GM21381 (cell line): Measurements from ENCODE around the gene LPCAT3.

Experiments used
- ATAC-seq: cut with Tn5 transposase; IDR thresholded peaks from one replicate; pipeline ENCODE4 v1.9.1; 2021; ENCODE audit warnings: mild to moderate bottlenecking, moderate library complexity; ENCODE audit not compliant: unreplicated experiment

Gene LPCAT3

GRCh38 chr12:7004287-7004803, 13.9 kb downstream of the LPCAT3 start:
- no peak for ATAC-seq

GRCh38 chr12:7001921-7002591, 16.2 kb downstream of the LPCAT3 start:
- ATAC-seq, result no peak

DNA sequence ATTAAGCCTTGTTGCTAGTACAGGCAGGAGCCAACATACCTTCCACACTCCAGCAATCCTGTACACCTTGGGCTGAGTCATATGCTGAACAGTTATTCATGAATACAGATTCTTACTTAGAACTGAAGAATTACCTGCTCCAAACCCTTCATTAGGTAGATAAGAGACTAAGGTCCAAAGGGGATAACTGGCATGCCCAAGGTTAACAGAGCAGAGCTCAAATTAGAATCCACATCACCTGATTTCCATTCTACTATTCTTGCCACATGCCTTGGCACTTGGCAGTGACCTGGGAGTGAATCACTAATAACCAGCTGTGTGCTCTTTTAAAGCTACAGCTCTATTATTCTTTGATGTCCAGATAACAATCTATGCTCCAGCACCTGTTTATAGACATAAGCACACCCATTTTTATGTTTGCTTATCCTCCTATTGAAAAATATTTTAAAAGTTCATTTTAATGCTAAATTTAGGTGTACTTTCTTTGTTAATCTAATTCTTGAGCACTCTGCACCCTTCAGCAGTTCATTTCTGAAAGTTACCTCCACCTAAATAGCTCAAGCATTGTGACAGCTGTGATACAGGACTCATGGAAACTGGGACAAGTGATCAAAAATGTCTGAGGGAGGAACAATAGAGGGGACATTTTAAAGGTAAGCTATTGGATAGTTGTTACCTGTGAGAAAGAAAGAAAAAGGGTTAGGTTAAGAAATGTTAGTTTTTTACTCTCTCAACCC, 19.4 kb downstream of the LPCAT3 start:
- no peak for ATAC-seq

GRCh38 chr12:6996040-6996441, 22.2 kb downstream of the LPCAT3 start:
- ATAC-seq, result no peak

DNA sequence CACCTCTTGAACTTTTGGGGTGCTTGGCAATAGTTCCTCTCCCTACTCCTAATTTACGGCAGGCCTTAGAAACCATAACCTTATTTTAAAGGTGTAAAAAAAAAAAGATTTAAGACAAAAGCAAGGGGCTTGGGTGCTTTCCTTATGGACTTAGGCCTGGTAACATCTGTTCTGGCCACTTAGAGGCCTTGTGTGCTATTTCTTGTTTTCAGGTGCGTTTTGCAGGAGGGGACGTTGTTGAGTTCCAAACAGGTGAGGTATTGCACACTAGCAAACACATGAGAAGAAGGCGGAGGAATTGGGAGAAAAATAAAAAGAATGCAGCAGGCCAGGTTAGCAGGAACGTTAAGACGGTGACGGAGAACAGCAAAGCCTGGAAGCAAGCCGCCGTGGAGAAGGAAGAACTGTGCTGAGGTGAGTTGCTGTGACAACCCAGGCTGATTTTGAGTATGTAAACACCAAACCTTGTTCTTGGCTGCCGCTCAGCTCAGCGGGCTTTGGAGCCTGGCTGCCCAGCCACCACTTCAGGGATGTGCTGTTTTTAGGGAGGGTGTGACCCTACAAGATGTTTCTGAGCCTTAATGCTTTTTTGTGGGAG, 30.2 kb downstream of the LPCAT3 start:
- no peak for ATAC-seq

DNA sequence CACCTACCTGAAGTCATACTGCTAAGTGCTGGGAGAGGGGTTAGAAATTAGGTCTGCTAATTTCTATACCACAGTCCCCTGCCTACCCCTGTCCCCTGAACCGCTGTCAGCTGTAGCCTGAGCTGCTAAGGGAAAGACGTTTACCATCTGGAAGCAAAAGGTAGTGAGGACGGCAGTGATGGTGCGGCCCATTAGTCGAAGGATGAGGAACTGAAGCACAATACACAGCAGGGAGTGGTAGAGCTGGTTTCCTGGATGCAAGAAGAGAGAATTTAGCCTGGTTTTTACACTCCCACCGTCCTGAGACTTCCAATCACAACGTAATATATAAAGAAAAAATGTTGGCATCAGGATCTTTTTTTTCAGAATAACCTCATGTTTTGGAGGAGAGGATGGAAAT, 35.7 kb downstream of the LPCAT3 start:
- ATAC-seq, result no peak

DNA sequence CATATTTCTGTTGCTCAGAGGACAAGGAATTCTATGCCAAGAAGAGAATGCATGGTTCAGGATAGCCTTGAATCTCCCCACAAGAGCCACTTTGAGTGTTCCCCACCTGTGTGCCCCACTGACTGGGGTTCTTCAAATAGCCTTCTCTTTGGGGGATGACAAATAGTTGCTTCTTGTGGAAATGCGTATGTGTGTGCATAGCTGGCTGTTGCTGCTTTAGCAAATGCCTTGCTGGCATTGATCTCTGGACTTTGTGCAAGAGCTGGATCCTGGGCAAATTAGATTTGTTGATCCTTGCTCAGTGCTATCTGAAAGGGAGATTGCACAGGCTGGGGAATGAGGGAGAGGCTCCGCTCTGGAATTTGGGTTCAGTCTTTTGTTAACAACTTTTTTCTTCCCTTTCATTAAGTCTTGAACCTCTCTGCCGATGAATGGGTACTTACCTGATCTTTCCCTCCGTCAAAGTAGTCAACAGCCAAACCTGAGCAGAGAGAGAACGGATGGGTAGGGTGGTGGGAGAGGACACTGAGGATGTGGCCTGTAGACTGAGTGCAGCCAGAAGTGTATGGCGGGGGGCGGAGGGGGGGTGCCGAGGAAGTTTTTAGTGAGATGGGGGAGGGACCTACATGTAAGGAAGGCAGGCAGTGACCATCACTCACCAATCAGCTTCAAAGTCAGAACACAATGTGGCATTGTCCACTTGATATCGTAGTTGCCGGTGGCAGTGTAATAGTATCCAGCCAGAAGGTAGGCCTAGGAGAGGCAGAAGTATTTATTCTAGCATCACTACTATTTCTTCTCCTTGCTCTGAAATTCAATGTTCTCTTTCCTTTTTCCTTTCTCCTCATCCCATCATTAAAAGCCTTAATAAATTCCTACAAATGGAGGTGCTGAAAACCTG, 36.9 kb downstream of the LPCAT3 start:
- no peak for ATAC-seq

DNA sequence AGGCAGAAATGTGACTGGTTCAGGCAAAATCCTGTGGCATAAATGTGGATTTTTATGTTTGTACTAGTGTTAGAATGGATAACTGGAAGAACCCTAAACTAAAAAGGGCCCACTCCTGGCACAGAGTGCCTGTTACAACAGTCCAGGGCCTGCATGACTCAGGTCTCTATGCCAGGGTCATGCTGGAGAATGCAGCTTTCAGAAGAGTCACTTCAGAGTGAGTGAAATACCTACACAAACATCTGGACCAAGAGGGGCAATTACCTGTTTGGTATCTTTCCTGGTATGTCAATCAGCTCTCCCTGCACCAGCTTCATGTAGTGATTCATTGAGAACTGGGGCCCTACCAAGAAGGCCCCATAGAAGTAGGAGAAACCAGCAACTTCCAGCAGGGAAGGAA, 37.5 kb downstream of the LPCAT3 start:
- ATAC-seq, result no peak

GRCh38 chr12:6980075-6980474, 38.2 kb downstream of the LPCAT3 start:
- no peak for ATAC-seq

DNA sequence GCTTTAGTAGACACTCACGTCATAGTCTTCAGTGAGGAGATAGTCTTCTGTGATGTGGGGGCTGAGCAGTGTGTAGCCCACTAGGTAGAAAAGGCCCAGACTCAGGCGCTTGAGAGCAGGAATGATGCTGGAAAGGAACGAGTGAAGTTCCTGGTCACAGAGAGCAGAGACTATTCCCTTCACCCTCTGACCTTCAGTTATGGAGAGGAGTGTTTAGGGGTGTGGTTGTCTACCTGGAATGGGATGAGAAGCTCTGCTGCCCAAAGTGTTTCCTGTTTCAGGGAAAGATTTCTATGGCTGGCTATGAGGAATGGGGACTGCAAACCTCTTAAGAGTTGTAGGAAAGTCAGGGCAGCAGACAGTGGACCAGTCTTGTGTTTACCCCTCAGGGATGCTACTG, 38.8 kb downstream of the LPCAT3 start:
- no peak for ATAC-seq

- ATAC-seq, result no peak
Observed at GRCh38 chr12:6979021-6979420, 39.3 kb downstream of the LPCAT3 start.

- no peak for ATAC-seq
Observed at GRCh38 chr12:6978611-6979011, 39.7 kb downstream of the LPCAT3 start.

DNA sequence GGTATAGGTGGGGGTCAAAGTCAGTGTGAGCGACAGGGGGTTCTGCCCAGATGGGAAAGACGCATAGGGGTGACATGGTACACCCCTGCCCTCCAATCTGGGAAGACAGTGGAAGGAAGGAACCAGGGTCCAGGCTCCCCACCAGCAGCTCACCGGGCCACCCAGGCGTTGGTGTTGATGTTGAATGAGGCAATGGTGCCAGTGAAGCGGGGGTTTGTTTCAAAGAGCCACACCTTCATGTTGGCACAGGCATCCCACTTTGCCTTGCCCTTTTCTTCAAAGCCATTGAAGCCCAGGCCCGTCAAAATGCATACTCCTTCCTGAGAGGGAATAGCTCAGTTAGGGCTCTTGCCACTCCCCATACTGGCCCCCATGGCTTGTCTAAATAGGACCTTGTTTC, 40.1 kb downstream of the LPCAT3 start:
- no peak for ATAC-seq

DNA sequence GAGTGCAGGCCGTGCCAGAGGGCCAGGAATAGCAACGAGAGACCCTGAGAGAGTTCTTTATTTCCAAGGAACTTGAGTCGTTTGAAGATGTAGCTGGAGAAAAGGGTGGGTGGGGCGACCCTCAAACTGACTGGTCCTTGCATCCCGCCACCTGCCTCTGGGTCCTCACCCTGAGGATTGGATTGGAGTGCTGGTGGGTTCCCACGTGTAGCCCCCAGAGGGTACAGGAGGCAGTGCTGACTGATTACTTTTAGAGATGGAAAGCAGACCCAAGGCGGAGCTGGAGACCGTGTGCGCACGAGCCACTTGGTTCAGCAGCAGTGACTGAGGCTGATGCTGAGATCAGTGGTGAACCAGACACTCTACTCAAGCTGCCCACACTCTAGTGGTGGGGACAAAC, 40.6 kb downstream of the LPCAT3 start:
- no peak for ATAC-seq

DNA sequence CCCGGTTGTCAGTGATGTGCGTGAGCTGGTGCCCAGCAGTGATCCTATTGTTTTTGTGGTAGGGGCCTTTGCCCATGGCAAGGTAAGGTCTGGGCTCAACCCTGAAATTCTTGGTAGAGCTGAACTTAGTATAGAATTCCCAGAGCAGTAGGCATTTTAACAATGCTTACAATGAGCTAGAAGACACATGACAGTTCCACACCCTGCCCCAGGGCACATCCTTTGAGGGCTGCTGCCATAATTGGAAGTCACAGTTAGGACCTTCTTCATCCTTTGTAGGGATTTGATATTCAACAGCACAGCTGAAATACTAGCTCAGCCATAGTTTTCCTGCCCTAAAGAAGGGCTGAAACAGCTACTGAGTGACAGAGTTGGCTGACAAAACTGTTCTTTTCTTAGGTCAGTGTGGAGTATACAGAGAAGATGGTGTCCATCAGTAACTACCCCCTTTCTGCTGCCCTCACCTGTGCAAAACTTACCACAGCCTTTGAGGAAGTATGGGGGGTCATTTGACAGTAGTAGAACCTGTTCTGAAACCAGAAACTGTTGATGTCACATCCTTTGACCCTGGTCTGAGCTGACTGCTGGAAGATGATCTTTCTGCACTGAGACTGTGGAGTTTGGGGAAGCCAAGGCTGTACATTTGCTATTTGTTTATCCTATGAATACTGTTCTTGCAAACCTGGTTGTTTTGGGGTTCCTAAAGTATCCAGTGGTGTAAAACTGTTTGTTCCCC, 42.8 kb downstream of the LPCAT3 start:
- no peak for ATAC-seq

GRCh38 chr12:6974180-6974579, 44.1 kb downstream of the LPCAT3 start:
- no peak for ATAC-seq

DNA sequence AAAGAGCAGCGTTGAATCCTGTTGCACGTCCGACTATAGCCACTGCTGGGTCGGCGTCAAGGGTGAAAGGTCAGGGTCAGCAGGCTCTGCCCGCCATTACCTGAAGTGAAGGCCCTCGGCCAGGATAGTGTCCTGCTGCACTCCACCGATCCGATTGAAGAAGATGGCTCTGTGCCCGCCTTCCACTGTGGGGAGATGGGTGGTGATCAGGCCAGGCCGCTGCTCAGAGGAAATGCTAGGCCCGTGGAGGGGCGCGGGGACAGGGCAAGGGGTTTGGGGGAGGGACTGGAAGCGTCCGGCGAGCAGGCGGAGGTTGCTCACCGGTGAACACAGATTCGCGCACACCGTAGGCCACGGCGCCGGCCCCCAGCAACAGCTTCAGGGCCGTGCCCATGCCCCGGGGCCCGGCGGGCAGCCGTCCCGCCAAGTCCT, 48.2 kb downstream of the LPCAT3 start:
- ATAC-seq, result peak; percentile 22

DNA sequence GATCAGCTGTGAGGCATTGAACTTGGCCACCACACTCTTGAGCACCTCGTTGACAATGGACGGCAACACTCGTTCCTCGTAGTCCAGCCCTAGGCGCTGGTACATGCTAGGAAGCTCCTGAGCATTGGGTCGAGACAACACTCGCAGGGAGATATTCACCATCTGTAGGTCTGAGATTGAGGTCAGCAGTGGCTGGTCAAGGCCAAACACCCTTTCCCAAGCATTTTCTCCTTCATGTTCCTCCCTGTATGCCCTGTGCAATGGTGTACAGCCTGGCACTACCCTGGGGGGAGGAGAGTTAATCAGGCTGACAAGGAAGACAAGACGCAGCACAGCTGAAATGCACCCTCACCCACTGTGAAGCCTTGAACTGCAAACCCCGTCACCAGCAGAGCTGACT, 49.9 kb downstream of the LPCAT3 start:
- no peak for ATAC-seq

DNA sequence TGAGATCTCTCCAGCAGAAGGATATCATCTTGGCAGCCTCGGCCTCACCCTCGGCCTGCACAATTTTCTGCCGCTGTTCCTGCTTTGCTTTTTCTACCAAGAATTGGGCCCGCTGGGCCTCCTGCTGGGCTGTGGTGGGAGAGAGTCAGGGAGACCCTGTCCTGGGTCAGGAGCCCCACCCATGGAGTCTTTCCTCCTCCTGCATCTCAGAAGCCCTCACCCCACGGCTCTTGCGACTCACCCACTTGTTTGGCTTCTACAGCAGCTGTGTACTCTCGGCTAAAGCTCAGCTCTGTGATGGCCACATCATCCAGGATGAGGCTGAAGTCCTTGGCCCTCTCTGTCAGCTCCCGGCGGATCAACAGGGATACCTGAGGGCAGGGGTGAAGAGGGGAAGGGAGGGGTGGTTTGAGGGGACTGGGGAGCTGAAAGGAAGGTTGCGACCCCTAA, 50.6 kb downstream of the LPCAT3 start:
- no peak for ATAC-seq

DNA sequence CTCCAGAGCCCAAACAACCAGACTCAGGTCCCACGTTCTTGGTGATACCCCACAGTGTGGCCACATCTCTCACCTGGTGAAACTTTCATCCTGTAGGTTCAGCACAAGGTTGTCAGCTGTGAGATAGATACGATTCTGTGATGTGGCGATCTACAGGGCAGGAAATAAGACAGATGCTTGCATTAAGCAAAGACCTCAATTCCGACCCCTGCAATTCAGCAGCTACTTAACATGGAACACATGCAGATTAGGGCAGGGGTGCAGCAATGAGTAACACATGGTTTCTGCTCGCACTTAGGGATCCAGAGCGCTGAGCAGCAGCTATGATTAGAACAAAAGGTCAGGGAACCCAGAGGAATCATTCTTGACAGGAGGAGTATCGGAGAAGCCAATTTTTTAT, 51.9 kb downstream of the LPCAT3 start:
- ATAC-seq, result no peak
